GM20431 (cell line): Measurements from ENCODE around the gene PBOV1.

ENCODE experiments used
- in situ Hi-C: fragments of 300-500 bp; cut with MseI, MboI; formaldehyde crosslinking; loops from one replicate; pipeline ENCODE4 v1.15.0; 2020; ENCODE audit warnings: low sequenced_read_pairs; ENCODE audit not compliant: unreplicated experiment

Gene PBOV1

GRCh38 chr6:138218449-138218848 lies at the start of gene PBOV1:
TSS of gene PBOV1 (minus strand) at chr6:138218491. CDS start at chr6:138218395, 96 bp downstream.
- in situ Hi-C loops, result no loop called here

GRCh38 chr6:138266095-138266494 lies 47.8 kb upstream of the PBOV1 start:
- in situ Hi-C loops, result no loop called here

- in situ Hi-C loops, result no loop called here
Observed at GRCh38 chr6:138264372-138264880, 46.1 kb upstream of the PBOV1 start.

- in situ Hi-C loops, result no loop called here
Observed at GRCh38 chr6:138263963-138264362, 45.7 kb upstream of the PBOV1 start.

DNA sequence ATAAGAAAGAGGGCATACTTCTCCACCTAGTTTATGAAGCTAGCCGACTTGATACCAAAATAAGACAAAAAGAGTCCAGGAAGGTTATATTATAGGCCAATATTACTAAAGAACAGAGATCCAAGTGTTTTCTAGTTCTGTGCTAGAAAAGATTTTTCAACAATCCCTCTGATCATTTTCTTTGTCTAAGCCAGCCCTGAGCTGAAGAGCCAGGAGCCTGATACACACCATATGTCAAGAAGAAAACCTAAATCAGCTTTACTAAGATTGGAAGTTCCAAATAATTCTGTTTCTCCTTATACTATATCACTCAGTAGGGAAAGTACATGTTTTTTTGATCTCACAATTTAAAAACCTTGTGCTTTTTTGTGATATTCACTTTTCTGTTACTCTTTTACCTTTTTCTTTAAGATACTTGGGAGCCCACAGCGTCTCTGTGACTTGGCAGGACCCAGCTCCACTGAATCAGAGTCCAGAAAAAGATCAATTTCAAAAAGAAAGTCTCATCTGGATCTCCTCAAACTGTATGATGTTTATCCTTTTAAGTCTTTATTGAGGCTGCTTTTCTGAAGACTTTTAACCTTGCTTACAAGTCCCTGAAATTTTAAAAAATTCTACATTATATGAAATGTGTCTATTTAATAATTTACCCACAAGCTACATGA lies 43.0 kb upstream of the PBOV1 start:
- in situ Hi-C loops, result no loop called here

- in situ Hi-C loops, result no loop called here
Observed at GRCh38 chr6:138258991-138259390, 40.7 kb upstream of the PBOV1 start.

DNA sequence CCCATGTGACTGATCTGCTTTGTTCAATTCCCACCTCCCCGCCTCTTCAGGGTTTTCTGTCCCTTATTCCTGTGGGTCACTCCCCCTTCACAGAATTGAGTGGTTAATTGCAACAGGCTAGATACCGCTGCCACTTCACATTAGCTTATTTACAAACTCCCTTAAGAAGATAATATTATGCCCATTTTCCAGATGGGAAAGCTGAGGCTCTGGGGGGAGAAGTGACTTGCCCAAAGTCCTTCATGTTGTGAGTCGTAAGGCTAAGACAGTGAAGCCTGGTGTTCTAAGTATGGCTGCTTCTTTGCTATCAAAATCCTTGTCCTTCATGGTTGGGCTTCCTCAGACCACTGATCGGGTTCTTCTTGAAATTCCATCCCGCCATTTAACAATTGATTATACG lies 39.9 kb upstream of the PBOV1 start:
- in situ Hi-C loops, result no loop called here

GRCh38 chr6:138257638-138258040 lies 39.3 kb upstream of the PBOV1 start:
- in situ Hi-C loops, result no loop called here

DNA sequence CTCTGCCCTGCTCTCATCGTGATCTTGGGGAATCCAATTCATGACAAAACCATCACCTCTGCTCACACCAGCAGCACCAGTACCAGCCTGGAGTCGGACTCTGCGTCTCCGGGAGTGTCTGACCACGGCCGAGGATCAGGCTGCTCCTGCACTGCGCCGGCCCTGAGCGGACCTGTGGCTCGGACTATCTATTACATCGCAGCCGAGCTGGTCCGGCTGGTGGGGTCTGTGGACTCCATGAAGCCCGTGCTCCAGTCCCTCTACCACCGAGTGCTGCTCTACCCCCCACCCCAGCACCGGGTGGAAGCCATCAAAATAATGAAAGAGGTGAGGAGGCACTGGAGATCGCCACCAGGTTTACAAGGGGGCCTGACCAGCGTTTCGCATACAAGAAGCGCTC lies 37.2 kb upstream of the PBOV1 start:
- in situ Hi-C loops, result no loop called here

DNA sequence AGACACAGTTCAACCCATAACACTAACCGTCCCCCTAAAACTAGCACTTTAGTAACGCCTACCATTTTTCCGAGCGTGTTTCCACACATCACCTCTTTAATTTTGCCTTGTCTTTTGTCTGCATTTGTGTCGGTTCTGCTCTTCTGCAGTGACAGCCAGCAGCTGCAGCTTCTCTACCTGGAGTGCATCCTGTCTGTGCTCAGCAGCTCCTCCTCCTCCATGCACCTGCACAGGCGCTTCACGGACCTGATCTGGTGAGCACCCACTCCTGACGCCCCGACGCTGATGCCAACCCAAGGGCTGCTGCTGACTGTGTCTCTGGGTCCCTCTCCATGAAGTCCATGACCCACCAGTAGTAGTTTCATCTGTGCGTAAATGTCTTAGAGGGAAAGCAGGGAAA lies 35.4 kb upstream of the PBOV1 start:
- in situ Hi-C loops, result no loop called here

GRCh38 chr6:138250513-138251247 lies 32.4 kb upstream of the PBOV1 start:
- in situ Hi-C loops, result no loop called here

GRCh38 chr6:138250053-138250452 lies 31.8 kb upstream of the PBOV1 start:
- in situ Hi-C loops, result no loop called here

- in situ Hi-C loops, result no loop called here
Observed at GRCh38 chr6:138248878-138249277, 30.6 kb upstream of the PBOV1 start.

- in situ Hi-C loops, result no loop called here
Observed at GRCh38 chr6:138248011-138248410, 29.7 kb upstream of the PBOV1 start.

- in situ Hi-C loops, result no loop called here
Observed at GRCh38 chr6:138246650-138247440, 28.6 kb upstream of the PBOV1 start.

GRCh38 chr6:138245751-138246150 lies 27.5 kb upstream of the PBOV1 start:
- in situ Hi-C loops, result no loop called here

- in situ Hi-C loops, result no loop called here
Observed at GRCh38 chr6:138242987-138243592, 24.8 kb upstream of the PBOV1 start.

- in situ Hi-C loops, result no loop called here
Observed at GRCh38 chr6:138241934-138242333, 23.6 kb upstream of the PBOV1 start.

DNA sequence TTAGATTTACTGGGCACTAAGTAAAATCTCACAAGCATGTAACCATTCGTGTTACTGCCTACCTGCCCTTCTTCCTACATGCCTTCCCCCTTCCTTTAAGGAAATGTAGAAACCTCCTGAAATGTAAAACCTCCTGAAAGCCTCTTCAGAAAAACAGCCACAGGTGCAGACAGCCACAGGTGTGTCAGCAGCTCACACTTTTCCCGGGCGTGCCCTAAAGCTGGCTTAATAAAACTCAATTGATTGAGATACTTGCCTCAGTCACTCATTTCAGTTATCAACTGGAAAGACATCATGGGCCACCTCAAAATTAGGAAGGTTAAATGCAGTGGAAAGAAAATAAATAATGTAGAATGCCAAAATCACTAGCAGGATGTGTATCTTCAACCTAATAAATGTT lies 23.1 kb upstream of the PBOV1 start:
- in situ Hi-C loops, result no loop called here

- in situ Hi-C loops, result no loop called here
Observed at GRCh38 chr6:138240476-138241245, 22.4 kb upstream of the PBOV1 start.
